Measurements from ENCODE around the gene ANKK1. TPM values are rescaled to one million over a fixed set of nuclear protein-coding genes. Genes with fewer than 3 reads are reported as not detected.
A peak's percentile ranks its signal among the peaks of the same experiment; 100 is the strongest.

The ANKK1 gene
- total and polyA plus RNA-seq, 9 of the 15 experiments (the other 6 are each of a cell fraction or from before 2014, with no cell fraction given), result not detected

GRCh38 chr11:113417428-113417827, 29.8 kb downstream of the ANKK1 start:
- Histone ChIP-seq H3K9me3 (replicated peaks; ENCODE audit: control insufficient read depth, insufficient read depth, low read depth, low read length) (no peaks in the 10 kb centered on the region), H3K27me3 (ENCODE audit: control insufficient read depth in 2 of 2, insufficient read depth in 2 of 2, low read length in 2 of 2) (peaks cover 8 to 64% of the 10 kb centered on the region in 2 experiments; a peak in 3 of 5 replicates), H3K36me3 (ENCODE audit: control insufficient read depth, insufficient read depth, low read length) (no peaks in the 10 kb centered on the region), H4K20me1 (replicated peaks; ENCODE audit: control insufficient read depth, insufficient read depth, low read length) (no peaks in the 10 kb centered on the region; the same call in 1 of the 2 replicates), H2AFZ (ENCODE audit: low read depth, low read length) (no peak overlapping the region), H3K9me1 (ENCODE audit: control insufficient read depth, insufficient read depth, low read length) (no peaks in the 10 kb centered on the region), H3K4me2 (ENCODE audit: insufficient read depth, low read length) (no peak overlapping the region), H3K4me3 (no peak overlapping the region), H3K4me1 (replicated peaks in 1 of 2; ENCODE audit: control insufficient read depth in 2 of 2, insufficient read depth in 2 of 2, low read length in 2 of 2) (no peaks in the 10 kb centered on the region), H3K27ac (ENCODE audit: extremely low read depth, low read depth, low read length) (no peak overlapping the region), H3K9ac (ENCODE audit: insufficient read depth in 1 of 2, low read depth in 2 of 2, low read length in 2 of 2) (no peak overlapping the region), H3K79me2 (ENCODE audit: control insufficient read depth, insufficient read depth, low read length) (no peaks in the 10 kb centered on the region)
- intact Hi-C loops (cut with micrococcal nuclease) (no loop called here), in situ Hi-C loops (cut with MboI) (no loop called here)
- no peak for ATAC-seq
- FAIRE-seq, result no peak
- POLR2A ChIA-PET, result interaction anchor here (0.7 to 1.1 kb wide), 2 partner anchors 13 to 40 kb away, joined by 3 read pairs; no protein-coding TSS in a partner anchor
- 5% methylated on average over 2 of the region's 2 CpGs for WGBS (ENCODE audit: insufficient coverage, low coverage, missing lambda C conversion rate)
- no TSS peak for BruUV-seq (replicated peaks)
- no peak for DNase-seq (ENCODE audit: extremely low read depth in 1 of 4, low spot score in 3 of 4)
- no peak for TF ChIP-seq GATAD2A (IDR thresholded peaks at IDR 0.05)
- peak; percentile 59 for TF ChIP-seq NFIC (IDR thresholded peaks at IDR 0.05)
- CTCF ChIA-PET (ENCODE audit: low intra/inter-chr PET ratio), result no interaction called here

GRCh38 chr11:113419454-113420003, 31.9 kb downstream of the ANKK1 start:
- no TSS peak for BruUV-seq (replicated peaks)
- 1% methylated on average over 14 of the region's 14 CpGs for WGBS (ENCODE audit: insufficient coverage, low coverage, missing lambda C conversion rate)
- DNase-seq (ENCODE audit: extremely low read depth in 1 of 4, low spot score in 3 of 4) (no peak), FAIRE-seq (no peak), ATAC-seq (no peak)
- Histone ChIP-seq H3K36me3 (ENCODE audit: control insufficient read depth, insufficient read depth, low read length) (no peaks in the 10 kb centered on the region), H3K9me3 (replicated peaks; ENCODE audit: control insufficient read depth, insufficient read depth, low read depth, low read length) (no peaks in the 10 kb centered on the region), H3K79me2 (ENCODE audit: control insufficient read depth, insufficient read depth, low read length) (no peaks in the 10 kb centered on the region), H3K9me1 (ENCODE audit: control insufficient read depth, insufficient read depth, low read length) (no peaks in the 10 kb centered on the region), H3K4me3 (no peak overlapping the region), H3K9ac (ENCODE audit: insufficient read depth in 1 of 2, low read depth in 2 of 2, low read length in 2 of 2) (no peak overlapping the region), H2AFZ (ENCODE audit: low read depth, low read length) (no peak overlapping the region), H3K27me3 (ENCODE audit: control insufficient read depth in 2 of 2, insufficient read depth in 2 of 2, low read length in 2 of 2) (peaks cover 10 to 55% of the 10 kb centered on the region in 2 experiments; a peak in 4 of 5 replicates), H4K20me1 (replicated peaks; ENCODE audit: control insufficient read depth, insufficient read depth, low read length) (no peaks in the 10 kb centered on the region; the same call in 1 of the 2 replicates), H3K4me2 (ENCODE audit: insufficient read depth, low read length) (no peak overlapping the region), H3K27ac (ENCODE audit: extremely low read depth, low read depth, low read length) (no peak overlapping the region), H3K4me1 (replicated peaks in 1 of 2; ENCODE audit: control insufficient read depth in 2 of 2, insufficient read depth in 2 of 2, low read length in 2 of 2) (no peaks in the 10 kb centered on the region)
- ChIA-PET POLR2A (interaction anchor here (1.1 kb wide), 1 partner anchor 11 kb away, joined by 4 read pairs; no protein-coding TSS in a partner anchor), CTCF (ENCODE audit: low intra/inter-chr PET ratio) (no interaction called here)
- in situ Hi-C loops (cut with MboI) (no loop called here), intact Hi-C loops (cut with micrococcal nuclease) (no loop called here)
- TF ChIP-seq WHSC1 (IDR thresholded peaks at IDR 0.05; ENCODE audit: low read length) (no peak), TGIF2 (CRISPR knock-in tag; IDR thresholded peaks at IDR 0.05) (no peak), POLR2B (IDR thresholded peaks at IDR 0.05; ENCODE audit: low read depth, partially characterized antibody) (no peak), ZNF589 (CRISPR knock-in tag; IDR thresholded peaks at IDR 0.05; ENCODE audit: low read depth) (no peak), POLR2G (IDR thresholded peaks at IDR 0.05; ENCODE audit: low read depth, low read length) (no peak), ZBTB5 (IDR thresholded peaks at IDR 0.05) (no peak), HNRNPLL (IDR thresholded peaks at IDR 0.05; ENCODE audit: low read depth, low read length, poor library complexity, severe bottlenecking) (no peak), NCOA1 (IDR thresholded peaks at IDR 0.05; ENCODE audit: low read depth) (no peak)
- TF ChIP-seq, protein P1, sequence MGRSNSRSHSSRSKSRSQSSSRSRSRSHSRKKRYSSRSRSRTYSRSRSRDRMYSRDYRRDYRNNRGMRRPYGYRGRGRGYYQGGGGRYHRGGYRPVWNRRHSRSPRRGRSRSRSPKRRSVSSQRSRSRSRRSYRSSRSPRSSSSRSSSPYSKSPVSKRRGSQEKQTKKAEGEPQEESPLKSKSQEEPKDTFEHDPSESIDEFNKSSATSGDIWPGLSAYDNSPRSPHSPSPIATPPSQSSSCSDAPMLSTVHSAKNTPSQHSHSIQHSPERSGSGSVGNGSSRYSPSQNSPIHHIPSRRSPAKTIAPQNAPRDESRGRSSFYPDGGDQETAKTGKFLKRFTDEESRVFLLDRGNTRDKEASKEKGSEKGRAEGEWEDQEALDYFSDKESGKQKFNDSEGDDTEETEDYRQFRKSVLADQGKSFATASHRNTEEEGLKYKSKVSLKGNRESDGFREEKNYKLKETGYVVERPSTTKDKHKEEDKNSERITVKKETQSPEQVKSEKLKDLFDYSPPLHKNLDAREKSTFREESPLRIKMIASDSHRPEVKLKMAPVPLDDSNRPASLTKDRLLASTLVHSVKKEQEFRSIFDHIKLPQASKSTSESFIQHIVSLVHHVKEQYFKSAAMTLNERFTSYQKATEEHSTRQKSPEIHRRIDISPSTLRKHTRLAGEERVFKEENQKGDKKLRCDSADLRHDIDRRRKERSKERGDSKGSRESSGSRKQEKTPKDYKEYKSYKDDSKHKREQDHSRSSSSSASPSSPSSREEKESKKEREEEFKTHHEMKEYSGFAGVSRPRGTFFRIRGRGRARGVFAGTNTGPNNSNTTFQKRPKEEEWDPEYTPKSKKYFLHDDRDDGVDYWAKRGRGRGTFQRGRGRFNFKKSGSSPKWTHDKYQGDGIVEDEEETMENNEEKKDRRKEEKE (IDR thresholded peaks at IDR 0.05; ENCODE audit: borderline replicate concordance in 1 of 2, control insufficient read depth in 1 of 2, low read depth in 2 of 2, low read length in 1 of 2), result no peak
